GM19025 (cell line): Measurements from ENCODE around the gene PCDHGB6.
"Not testable (repeated sequence)": the region's sequence is repeated elsewhere in the genome, so short reads cannot be mapped to it uniquely, and the experiment has no call there.

Experiments
- ATAC-seq: cut with Tn5 transposase; IDR thresholded peaks from one replicate; pipeline ENCODE4 v1.9.1; 2021; ENCODE audit warnings: mild to moderate bottlenecking, low read depth, moderate library complexity; ENCODE audit not compliant: unreplicated experiment

PCDHGB6 gene

DNA sequence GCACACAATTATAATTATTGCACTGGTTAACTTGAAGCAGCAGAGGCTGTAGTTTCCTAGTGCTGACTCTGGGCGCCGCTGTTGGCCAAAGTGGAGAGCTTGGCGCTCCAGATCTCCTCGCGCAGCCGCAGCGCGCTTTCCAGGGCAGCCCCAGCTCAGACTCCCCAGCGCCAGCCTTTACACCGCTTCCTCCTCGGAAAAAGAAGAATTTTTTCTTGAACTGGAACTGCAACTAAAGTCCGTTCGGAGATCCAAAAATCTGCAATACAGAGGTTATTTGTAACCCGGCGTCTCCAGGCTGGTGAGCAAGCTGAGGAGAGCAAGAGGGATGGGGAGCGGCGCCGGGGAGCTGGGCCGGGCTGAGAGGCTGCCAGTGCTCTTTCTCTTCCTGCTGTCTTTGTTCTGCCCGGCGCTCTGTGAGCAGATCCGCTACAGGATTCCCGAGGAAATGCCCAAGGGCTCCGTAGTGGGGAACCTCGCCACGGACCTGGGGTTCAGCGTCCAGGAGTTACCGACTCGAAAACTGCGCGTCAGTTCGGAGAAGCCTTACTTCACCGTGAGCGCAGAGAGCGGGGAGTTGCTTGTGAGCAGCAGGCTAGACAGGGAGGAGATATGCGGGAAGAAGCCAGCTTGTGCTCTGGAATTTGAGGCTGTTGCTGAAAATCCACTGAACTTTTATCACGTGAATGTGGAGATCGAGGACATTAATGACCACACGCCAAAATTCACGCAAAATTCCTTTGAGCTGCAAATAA, 20.1 kb upstream of the PCDHGB6 start, which contains the start of gene PCDHGB4:
PCDHGB4 (plus strand) TSS at position 142 of the 755 bp plus-strand sequence; CDS start at position 329, 187 bp downstream.
- not testable (repeated sequence) for ATAC-seq

DNA sequence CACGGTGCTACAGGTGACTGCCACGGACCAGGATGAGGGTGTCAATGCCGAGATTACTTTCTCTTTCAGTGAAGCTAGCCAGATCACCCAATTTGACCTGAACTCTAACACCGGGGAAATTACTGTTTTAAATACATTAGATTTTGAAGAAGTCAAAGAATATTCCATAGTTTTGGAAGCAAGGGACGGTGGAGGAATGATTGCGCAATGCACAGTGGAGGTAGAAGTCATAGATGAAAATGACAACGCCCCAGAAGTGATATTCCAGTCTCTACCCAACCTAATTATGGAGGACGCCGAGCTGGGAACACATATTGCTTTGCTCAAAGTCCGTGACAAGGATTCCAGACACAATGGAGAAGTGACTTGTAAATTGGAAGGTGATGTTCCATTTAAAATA, 19.2 kb upstream of the PCDHGB6 start:
- ATAC-seq, result no peak

DNA sequence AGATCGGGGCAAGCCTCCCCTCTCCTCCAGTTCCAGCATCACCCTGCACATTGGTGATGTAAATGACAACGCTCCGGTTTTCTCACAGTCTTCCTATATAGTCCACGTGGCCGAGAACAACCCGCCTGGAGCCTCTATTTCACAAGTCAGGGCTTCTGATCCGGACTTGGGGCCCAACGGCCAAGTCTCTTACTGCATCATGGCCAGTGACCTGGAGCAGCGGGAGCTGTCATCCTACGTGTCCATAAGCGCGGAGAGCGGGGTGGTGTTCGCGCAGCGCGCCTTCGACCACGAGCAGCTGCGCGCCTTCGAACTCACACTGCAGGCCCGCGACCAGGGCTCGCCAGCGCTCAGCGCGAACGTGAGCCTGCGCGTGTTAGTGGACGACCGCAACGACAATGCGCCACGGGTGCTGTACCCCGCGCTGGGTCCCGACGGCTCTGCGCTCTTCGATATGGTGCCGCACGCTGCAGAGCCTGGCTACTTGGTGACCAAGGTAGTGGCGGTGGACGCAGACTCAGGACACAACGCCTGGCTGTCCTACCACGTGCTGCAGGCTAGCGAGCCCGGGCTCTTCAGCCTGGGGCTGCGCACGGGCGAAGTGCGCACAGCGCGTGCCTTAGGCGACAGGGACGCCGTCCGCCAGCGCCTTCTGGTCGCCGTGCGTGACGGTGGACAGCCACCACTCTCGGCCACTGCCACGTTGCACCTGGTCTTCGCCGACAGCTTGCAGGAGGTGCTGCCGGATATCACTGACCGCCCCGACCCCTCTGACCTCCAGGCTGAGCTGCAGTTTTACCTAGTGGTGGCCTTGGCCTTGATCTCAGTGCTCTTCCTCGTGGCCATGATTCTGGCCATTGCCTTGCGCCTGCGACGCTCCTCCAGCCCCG, 18.4 kb upstream of the PCDHGB6 start:
- ATAC-seq, result no peak

DNA sequence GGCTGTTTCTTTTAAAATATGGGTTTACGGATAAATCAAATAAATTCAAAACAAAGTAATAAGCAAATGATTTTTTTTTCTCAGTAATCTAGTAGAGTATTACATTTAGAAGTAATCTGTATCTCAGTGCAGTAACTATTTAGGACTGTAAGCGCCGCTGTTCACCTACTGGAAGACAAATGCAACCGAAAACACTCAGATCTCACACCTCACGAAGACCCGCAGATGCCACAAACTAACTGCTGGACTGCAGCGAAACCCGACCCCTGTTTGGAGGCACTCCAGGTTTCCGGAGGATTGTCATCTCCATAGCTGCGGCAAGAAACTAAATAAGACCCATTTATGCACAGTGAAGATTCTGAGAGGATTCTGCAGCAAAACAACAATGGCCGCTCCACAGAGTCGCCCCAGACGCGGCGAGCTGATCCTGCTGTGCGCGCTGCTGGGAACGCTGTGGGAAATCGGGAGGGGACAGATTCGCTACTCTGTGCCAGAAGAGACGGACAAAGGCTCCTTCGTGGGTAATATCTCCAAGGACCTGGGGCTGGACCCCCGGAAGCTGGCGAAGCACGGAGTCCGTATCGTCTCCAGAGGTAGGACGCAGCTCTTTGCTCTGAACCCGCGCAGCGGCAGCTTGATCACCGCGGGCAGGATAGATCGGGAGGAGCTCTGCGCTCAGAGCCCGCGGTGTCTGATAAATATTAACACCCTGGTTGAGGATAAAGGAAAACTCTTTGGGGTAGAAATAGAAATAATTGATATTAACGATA, 15.2 kb upstream of the PCDHGB6 start, which contains the start of gene PCDHGA8:
PCDHGA8 (plus strand) TSS at position 205 of the 770 bp plus-strand sequence; CDS start at position 386, 181 bp downstream.
- ATAC-seq, result no peak

DNA sequence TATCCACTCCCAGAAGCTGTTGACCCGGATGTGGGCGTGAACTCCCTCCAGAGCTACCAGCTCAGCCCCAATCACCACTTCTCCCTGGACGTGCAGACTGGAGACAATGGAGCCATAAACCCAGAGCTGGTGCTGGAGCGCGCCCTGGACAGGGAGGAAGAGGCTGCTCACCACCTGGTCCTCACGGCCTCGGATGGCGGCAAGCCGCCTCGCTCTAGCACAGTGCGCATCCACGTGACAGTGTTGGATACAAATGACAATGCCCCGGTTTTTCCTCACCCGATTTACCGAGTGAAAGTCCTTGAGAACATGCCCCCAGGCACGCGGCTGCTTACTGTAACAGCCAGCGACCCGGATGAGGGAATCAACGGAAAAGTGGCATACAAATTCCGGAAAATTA, 14.6 kb upstream of the PCDHGB6 start:
- ATAC-seq, result no peak

DNA sequence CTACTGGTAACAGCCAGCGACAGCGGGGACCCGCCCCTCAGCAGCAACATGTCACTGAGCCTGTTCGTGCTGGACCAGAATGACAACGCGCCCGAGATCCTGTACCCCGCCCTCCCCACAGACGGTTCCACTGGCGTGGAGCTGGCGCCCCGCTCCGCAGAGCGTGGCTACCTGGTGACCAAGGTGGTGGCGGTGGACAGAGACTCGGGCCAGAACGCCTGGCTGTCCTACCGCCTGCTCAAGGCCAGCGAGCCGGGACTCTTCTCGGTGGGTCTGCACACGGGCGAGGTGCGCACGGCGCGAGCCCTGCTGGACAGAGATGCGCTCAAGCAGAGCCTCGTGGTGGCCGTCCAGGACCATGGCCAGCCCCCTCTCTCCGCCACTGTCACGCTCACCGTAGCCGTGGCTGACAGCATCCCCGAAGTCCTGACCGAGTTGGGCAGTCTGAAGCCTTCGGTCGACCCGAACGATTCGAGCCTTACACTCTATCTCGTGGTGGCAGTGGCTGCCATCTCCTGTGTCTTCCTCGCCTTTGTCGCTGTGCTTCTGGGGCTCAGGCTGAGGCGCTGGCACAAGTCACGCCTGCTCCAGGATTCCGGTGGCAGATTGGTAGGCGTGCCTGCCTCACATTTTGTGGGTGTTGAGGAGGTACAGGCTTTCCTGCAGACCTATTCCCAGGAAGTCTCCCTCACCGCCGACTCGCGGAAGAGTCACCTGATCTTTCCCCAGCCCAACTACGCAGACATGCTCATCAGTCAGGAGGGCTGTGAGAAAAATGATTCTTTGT, 13.2 kb upstream of the PCDHGB6 start:
- ATAC-seq, result not testable (repeated sequence)

DNA sequence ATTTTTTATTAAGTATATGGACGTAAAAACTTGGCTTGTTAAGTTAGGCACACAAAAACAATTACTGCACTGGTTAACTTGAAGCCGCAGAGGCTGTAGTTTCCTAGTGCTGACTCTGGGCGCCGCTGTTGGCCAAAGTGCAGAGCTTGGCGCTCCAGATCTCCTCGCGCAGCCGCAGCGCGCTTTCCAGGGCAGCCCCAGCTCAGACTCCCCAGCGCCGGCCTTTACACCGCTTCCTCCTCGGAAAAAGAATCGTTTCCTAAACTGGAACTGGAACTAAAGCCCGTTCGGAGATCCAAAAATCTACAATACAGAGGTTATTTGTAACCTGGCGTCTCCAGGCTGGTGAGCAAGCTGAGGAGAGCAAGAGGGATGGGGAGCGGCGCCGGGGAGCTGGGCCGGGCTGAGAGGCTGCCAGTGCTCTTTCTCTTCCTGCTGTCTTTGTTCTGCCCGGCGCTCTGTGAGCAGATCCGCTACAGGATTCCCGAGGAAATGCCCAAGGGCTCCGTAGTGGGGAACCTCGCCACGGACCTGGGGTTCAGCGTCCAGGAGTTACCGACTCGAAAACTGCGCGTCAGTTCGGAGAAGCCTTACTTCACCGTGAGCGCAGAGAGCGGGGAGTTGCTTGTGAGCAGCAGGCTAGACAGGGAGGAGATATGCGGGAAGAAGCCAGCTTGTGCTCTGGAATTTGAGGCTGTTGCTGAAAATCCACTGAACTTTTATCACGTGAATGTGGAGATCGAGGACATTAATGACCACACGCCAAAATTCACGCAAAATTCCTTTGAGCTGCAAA, 9.9 kb upstream of the PCDHGB6 start, which contains the start of gene PCDHGB5:
PCDHGB5 (plus strand) TSS at position 192 of the 796 bp plus-strand sequence; CDS start at position 373, 181 bp downstream.
- ATAC-seq, result peak; percentile 93

DNA sequence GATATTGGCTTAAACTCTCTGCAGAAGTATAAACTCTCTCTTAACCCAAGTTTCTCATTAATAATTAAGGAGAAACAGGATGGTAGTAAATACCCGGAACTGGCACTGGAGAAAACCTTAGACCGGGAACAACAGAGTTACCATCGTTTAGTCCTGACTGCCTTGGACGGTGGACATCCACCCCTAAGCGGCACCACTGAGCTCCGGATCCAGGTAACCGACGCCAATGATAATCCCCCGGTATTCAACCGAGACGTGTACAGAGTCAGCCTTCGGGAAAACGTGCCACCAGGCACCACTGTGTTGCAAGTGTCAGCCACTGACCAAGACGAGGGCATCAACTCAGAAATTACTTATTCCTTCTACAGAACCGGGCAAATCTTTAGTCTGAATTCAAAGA, 9.2 kb upstream of the PCDHGB6 start:
- ATAC-seq, result no peak

DNA sequence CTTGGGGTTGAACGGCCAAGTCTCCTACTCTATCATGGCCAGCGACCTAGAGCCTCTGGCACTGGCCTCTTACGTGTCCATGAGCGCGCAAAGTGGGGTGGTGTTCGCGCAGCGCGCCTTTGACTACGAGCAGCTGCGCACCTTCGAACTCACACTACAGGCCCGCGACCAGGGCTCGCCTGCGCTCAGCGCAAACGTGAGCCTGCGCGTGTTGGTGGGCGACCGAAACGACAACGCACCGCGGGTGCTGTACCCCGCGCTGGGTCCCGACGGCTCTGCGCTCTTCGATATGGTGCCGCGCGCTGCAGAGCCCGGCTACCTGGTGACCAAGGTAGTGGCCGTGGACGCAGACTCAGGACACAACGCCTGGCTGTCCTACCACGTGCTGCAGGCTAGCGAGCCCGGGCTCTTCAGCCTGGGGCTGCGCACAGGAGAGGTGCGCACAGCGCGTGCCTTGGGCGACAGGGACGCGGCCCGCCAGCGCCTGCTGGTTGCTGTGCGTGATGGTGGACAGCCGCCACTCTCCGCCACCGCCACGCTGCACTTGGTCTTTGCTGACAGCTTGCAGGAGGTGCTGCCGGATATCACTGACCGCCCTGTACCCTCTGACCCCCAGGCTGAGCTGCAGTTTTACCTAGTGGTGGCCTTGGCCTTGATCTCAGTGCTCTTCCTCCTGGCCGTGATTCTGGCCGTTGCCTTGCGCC, 8.1 kb upstream of the PCDHGB6 start:
- no peak for ATAC-seq

DNA sequence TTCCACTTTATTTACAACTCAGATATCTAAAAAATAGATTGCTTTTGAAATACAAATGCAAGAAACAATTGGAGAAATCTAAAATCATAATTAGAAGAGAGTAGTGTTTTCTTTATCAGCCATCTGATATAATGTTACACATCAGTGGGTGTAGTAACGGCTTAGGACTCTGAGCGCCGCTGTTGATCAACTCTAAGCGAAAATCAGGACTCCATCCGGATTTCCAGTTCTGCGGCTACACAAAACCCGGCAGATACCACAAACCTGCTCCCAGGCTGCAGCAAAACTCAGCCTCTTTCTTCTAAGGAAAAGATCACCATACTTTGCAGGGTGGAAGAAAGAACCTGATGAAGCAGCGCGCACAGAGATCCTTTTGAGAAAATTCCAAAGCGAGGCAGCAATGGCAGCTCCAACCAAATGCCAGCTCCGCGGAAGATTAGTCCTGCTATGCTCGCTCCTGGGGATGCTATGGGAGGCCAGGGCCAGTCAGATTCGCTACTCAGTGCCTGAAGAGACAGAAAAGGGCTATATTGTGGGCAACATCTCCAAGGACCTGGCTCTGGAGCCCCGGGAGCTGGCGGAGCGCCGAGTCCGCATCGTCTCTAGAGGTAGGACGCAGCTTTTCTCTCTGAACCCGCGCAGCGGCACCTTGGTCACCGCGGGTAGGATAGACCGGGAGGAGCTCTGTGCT, 5.1 kb upstream of the PCDHGB6 start, which contains the start of gene PCDHGA9:
PCDHGA9 (plus strand) TSS at position 226 of the 691 bp plus-strand sequence; CDS start at position 401, 175 bp downstream.
- no peak for ATAC-seq

DNA sequence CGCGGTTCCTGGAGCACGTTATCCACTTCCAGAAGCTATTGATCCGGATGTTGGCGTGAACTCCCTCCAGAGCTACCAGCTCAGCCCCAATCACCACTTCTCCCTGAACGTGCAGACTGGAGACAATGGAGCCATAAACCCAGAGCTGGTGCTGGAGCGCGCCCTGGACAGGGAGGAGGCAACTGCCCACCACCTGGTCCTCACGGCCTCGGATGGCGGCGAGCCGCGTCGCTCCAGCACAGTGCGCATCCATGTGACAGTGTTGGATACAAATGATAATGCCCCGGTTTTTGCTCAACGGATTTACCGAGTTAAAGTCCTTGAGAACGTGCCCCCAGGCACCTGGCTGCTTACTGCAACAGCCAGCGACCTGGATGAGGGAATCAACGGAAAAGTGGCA, 4.4 kb upstream of the PCDHGB6 start:
- no peak for ATAC-seq

DNA sequence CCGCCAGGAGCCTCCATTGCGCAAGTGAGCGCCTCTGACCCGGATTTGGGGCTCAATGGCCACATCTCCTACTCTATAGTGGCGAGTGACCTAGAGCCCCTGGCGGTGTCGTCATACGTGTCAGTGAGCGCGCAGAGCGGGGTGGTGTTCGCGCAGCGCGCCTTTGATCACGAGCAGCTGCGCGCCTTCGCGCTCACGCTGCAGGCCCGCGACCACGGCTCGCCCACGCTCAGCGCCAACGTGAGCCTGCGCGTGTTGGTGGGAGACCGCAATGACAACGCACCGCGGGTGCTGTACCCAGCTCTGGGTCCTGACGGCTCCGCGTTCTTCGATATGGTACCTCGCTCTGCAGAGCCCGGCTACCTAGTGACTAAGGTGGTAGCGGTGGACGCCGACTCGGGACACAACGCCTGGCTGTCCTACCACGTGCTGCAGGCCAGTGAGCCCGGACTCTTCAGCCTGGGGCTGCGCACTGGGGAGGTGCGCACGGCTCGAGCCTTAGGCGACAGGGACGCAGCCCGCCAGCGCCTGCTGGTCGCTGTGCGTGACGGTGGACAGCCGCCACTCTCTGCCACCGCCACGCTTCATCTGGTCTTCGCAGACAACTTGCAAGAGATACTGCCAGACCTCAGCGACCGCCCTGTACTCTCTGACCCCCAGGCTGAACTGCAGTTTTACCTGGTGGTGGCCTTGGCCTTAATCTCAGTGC, 1.9 kb downstream of the PCDHGB6 start:
- ATAC-seq, result no peak

DNA sequence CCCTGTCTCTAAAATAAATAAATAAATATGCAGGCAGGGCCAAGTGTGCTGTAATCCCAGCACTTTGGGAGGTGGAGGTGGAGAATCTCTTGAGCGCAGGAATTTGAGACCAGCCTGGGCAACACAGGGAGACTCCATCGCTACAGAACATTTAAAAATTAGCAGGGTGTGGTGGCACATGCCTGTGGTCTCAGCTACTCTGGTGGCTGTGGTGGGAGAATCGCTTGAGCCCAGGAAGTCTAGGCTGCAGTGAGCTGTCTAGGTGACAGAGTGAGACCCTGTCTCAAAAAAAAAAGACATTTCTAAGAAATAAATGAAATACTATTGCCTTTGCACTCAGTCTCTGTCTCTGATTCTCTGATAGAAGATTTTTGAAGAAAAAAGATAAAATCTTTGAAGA, 3.8 kb downstream of the PCDHGB6 start:
- ATAC-seq, result no peak

DNA sequence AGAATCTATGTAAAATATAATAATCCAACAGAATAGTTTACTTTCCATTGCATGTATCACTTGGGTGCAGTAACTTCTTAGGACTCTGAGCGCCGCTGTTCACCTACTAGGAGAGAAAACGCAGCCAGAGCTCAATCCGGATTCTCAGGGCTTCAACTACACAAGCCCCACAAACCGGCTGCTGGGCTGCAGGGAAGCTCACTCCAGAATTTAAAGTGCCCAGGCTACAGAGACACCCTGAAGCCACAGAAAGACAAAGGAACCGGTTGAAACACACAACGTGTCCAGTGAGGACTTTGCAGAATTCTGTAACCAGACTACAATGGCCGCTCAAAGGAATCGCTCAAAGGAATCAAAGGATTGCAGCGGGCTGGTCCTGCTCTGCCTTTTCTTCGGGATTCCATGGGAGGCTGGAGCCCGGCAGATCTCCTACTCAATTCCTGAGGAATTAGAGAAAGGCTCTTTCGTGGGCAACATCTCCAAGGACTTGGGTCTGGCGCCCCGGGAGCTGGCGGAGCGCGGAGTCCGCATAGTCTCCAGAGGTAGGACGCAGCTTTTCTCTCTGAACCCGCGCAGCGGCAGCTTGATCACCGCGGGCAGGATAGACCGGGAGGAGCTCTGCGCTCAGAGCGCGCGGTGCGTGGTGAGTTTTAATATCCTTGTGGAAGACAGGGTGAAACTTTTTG, 5.2 kb downstream of the PCDHGB6 start, which contains the start of gene PCDHGA10:
PCDHGA10 (plus strand) TSS at position 134 of the 686 bp plus-strand sequence; CDS start at position 323, 189 bp downstream.
- ATAC-seq, result no peak

DNA sequence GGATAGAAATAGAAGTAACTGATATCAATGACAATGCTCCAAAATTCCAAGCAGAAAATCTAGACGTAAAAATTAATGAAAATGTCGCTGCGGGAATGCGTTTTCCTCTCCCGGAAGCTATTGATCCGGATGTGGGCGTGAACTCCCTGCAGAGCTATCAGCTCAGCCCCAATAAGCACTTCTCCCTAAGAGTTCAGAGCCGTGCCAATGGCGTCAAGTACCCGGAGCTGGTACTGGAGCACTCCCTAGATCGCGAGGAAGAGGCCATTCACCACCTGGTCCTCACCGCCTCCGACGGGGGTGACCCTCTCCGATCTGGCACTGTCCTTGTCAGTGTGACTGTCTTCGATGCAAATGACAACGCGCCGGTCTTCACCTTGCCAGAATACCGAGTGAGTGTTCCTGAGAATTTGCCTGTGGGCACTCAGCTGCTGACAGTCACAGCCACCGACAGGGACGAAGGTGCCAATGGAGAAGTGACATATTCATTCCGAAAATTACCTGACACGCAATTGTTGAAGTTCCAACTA, 5.8 kb downstream of the PCDHGB6 start:
- ATAC-seq, result no peak
